NCI-H2081 treated with DMSO at 0.1 percent for 48 hours (cell line): ENCODE results near the gene SBNO1.
"Not testable (repeated sequence)": the region's sequence is repeated elsewhere in the genome, so short reads cannot be mapped to it uniquely, and the experiment has no call there.

Experiments
- DNase-seq: peaks from one replicate; lab custom pipeline; 2025; lab: John Stamatoyannopoulos, UW

SBNO1 gene

GRCh38 chr12:123248996-123249741 lies 115.5 kb downstream of the SBNO1 start:
- not testable (repeated sequence) for DNase-seq

GRCh38 chr12:123248129-123248528 lies 116.5 kb downstream of the SBNO1 start:
- not testable (repeated sequence) for DNase-seq

GRCh38 chr12:123245678-123246077 lies 119.0 kb downstream of the SBNO1 start:
- no peak for DNase-seq

GRCh38 chr12:123243671-123244262 lies 120.9 kb downstream of the SBNO1 start:
- DNase-seq = no peak

GRCh38 chr12:123242116-123242904 lies 122.3 kb downstream of the SBNO1 start:
- peak; percentile 51 for DNase-seq
